ENCODE measurements around the gene CTAGE6.
"Not testable (repeated sequence)": the region's sequence is repeated elsewhere in the genome, so short reads cannot be mapped to it uniquely, and the experiment has no call there.

Gene CTAGE6

GRCh38 chr7:143757596-143757995 lies at the start of gene CTAGE6:
CTAGE6 (minus strand) TSS chr7:143757696; CDS start chr7:143757658, 38 bp downstream.
- not testable (repeated sequence) for H3K27ac ChIP-seq (ENCODE audit: low read length); H3K4me3 ChIP-seq (ENCODE audit: low read length); H3K27me3 ChIP-seq (ENCODE audit: control insufficient read depth, insufficient read depth, low read length); H3K9me3 ChIP-seq (ENCODE audit: control insufficient read depth, low read depth, low read length); H3K36me3 ChIP-seq (ENCODE audit: control insufficient read depth, low read depth, low read length); H3K9ac ChIP-seq (ENCODE audit: low read length); H3K4me1 ChIP-seq (ENCODE audit: control insufficient read depth, low read depth, low read length)

- not testable (repeated sequence) for H3K36me3 ChIP-seq (ENCODE audit: control insufficient read depth, low read depth, low read length); H3K9ac ChIP-seq (ENCODE audit: low read length); H3K27me3 ChIP-seq (ENCODE audit: control insufficient read depth, insufficient read depth, low read length); H3K9me3 ChIP-seq (ENCODE audit: control insufficient read depth, low read depth, low read length); H3K4me3 ChIP-seq (ENCODE audit: low read length); H3K4me1 ChIP-seq (ENCODE audit: control insufficient read depth, low read depth, low read length); H3K27ac ChIP-seq (ENCODE audit: low read length)
Observed at GRCh38 chr7:143806664-143807071, 49.2 kb upstream of the CTAGE6 start.

- not testable (repeated sequence) for H3K27ac ChIP-seq (ENCODE audit: low read length); H3K9ac ChIP-seq (ENCODE audit: low read length); H3K4me1 ChIP-seq (ENCODE audit: control insufficient read depth, low read depth, low read length); H3K36me3 ChIP-seq (ENCODE audit: control insufficient read depth, low read depth, low read length); H3K27me3 ChIP-seq (ENCODE audit: control insufficient read depth, insufficient read depth, low read length); H3K9me3 ChIP-seq (ENCODE audit: control insufficient read depth, low read depth, low read length); H3K4me3 ChIP-seq (ENCODE audit: low read length)
Observed at GRCh38 chr7:143797896-143798290, 40.4 kb upstream of the CTAGE6 start.

- H3K4me1 ChIP-seq (ENCODE audit: control insufficient read depth, low read depth, low read length); H3K36me3 ChIP-seq (ENCODE audit: control insufficient read depth, low read depth, low read length); H3K4me3 ChIP-seq (ENCODE audit: low read length); H3K9me3 ChIP-seq (ENCODE audit: control insufficient read depth, low read depth, low read length); H3K27me3 ChIP-seq (ENCODE audit: control insufficient read depth, insufficient read depth, low read length); H3K27ac ChIP-seq (ENCODE audit: low read length); H3K9ac ChIP-seq (ENCODE audit: low read length): not testable (repeated sequence)
Observed at GRCh38 chr7:143797119-143797895, 39.8 kb upstream of the CTAGE6 start.

GRCh38 chr7:143795653-143796052 lies 38.2 kb upstream of the CTAGE6 start:
- H3K4me3 ChIP-seq (ENCODE audit: low read length); H3K27ac ChIP-seq (ENCODE audit: low read length); H3K27me3 ChIP-seq (ENCODE audit: control insufficient read depth, insufficient read depth, low read length); H3K9ac ChIP-seq (ENCODE audit: low read length); H3K4me1 ChIP-seq (ENCODE audit: control insufficient read depth, low read depth, low read length); H3K36me3 ChIP-seq (ENCODE audit: control insufficient read depth, low read depth, low read length); H3K9me3 ChIP-seq (ENCODE audit: control insufficient read depth, low read depth, low read length): not testable (repeated sequence)

- not testable (repeated sequence) for H3K27ac ChIP-seq (ENCODE audit: low read length); H3K9ac ChIP-seq (ENCODE audit: low read length); H3K4me1 ChIP-seq (ENCODE audit: control insufficient read depth, low read depth, low read length); H3K4me3 ChIP-seq (ENCODE audit: low read length); H3K27me3 ChIP-seq (ENCODE audit: control insufficient read depth, insufficient read depth, low read length); H3K36me3 ChIP-seq (ENCODE audit: control insufficient read depth, low read depth, low read length); H3K9me3 ChIP-seq (ENCODE audit: control insufficient read depth, low read depth, low read length)
Observed at GRCh38 chr7:143792633-143793032, 35.1 kb upstream of the CTAGE6 start.

GRCh38 chr7:143785415-143786182 lies 28.1 kb upstream of the CTAGE6 start:
- H3K4me3 ChIP-seq (ENCODE audit: low read length); H3K9me3 ChIP-seq (ENCODE audit: control insufficient read depth, low read depth, low read length); H3K4me1 ChIP-seq (ENCODE audit: control insufficient read depth, low read depth, low read length); H3K36me3 ChIP-seq (ENCODE audit: control insufficient read depth, low read depth, low read length); H3K27me3 ChIP-seq (ENCODE audit: control insufficient read depth, insufficient read depth, low read length); H3K9ac ChIP-seq (ENCODE audit: low read length); H3K27ac ChIP-seq (ENCODE audit: low read length): not testable (repeated sequence)

- not testable (repeated sequence) for H3K36me3 ChIP-seq (ENCODE audit: control insufficient read depth, low read depth, low read length); H3K27ac ChIP-seq (ENCODE audit: low read length); H3K4me1 ChIP-seq (ENCODE audit: control insufficient read depth, low read depth, low read length); H3K4me3 ChIP-seq (ENCODE audit: low read length); H3K9ac ChIP-seq (ENCODE audit: low read length); H3K27me3 ChIP-seq (ENCODE audit: control insufficient read depth, insufficient read depth, low read length); H3K9me3 ChIP-seq (ENCODE audit: control insufficient read depth, low read depth, low read length)
Observed at GRCh38 chr7:143779591-143779990, 22.1 kb upstream of the CTAGE6 start.

GRCh38 chr7:143772738-143773468 lies 15.4 kb upstream of the CTAGE6 start:
- H3K36me3 ChIP-seq (ENCODE audit: control insufficient read depth, low read depth, low read length); H3K27me3 ChIP-seq (ENCODE audit: control insufficient read depth, insufficient read depth, low read length); H3K27ac ChIP-seq (ENCODE audit: low read length); H3K9me3 ChIP-seq (ENCODE audit: control insufficient read depth, low read depth, low read length); H3K9ac ChIP-seq (ENCODE audit: low read length); H3K4me1 ChIP-seq (ENCODE audit: control insufficient read depth, low read depth, low read length); H3K4me3 ChIP-seq (ENCODE audit: low read length): not testable (repeated sequence)

GRCh38 chr7:143767531-143767930 lies 10.0 kb upstream of the CTAGE6 start:
- H3K4me3 ChIP-seq (ENCODE audit: low read length); H3K9ac ChIP-seq (ENCODE audit: low read length); H3K9me3 ChIP-seq (ENCODE audit: control insufficient read depth, low read depth, low read length); H3K4me1 ChIP-seq (ENCODE audit: control insufficient read depth, low read depth, low read length); H3K36me3 ChIP-seq (ENCODE audit: control insufficient read depth, low read depth, low read length); H3K27ac ChIP-seq (ENCODE audit: low read length); H3K27me3 ChIP-seq (ENCODE audit: control insufficient read depth, insufficient read depth, low read length): not testable (repeated sequence)

- not testable (repeated sequence) for H3K4me1 ChIP-seq (ENCODE audit: control insufficient read depth, low read depth, low read length); H3K27ac ChIP-seq (ENCODE audit: low read length); H3K9ac ChIP-seq (ENCODE audit: low read length); H3K36me3 ChIP-seq (ENCODE audit: control insufficient read depth, low read depth, low read length); H3K27me3 ChIP-seq (ENCODE audit: control insufficient read depth, insufficient read depth, low read length); H3K9me3 ChIP-seq (ENCODE audit: control insufficient read depth, low read depth, low read length); H3K4me3 ChIP-seq (ENCODE audit: low read length)
Observed at GRCh38 chr7:143765678-143766077, 8.2 kb upstream of the CTAGE6 start.
